ENCODE data around the gene ACAA1. TPM values are rescaled to one million over a fixed set of nuclear protein-coding genes. Genes with fewer than 3 reads are reported as not detected.

Gene ACAA1
- polyA plus RNA-seq, 1 of the 3 experiments (the other 2 are of a cell fraction) = 86.4 TPM

DNA sequence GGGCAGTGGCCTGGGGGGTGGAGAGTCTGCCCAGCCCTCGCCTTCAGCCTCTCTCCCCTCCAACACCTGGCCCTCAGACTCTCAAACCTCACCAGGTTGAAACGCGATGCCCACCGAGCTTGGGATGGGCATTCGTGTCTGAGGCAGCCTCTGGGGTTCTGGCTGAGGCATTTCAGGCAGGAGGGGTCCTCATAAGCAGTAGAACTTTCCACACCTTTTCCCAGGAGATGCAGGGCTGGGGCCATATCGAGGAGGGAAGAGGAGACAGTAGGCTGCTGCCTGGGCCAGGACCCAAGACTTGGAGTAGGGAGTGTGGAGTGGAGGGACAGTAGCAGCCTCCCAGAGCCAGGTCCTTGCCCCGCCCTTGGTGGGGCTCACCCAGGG is 24.6 kb downstream of the ACAA1 start:
- POLR2A ChIA-PET = no interaction called here
- WGBS (ENCODE audit: low lambda C conversion rate) = 61% methylated on average over 6 of the region's 7 CpGs
- Histone ChIP-seq H4K20me1 (ENCODE audit: insufficient read depth) (no peaks in the 10 kb centered on the region), H2AFZ (ENCODE audit: low read depth) (no peak overlapping the region), H3F3A (replicated peaks; ENCODE audit: insufficient read depth) (no peaks in the 10 kb centered on the region), H3K36me3 (replicated peaks in 1 of 2; ENCODE audit: control insufficient read depth in 1 of 2, insufficient read depth in 2 of 2, low read length in 1 of 2) (no peaks in the 10 kb centered on the region), H3K9ac (no peak overlapping the region), H3K79me2 (ENCODE audit: insufficient read depth) (no peaks in the 10 kb centered on the region), H3K9me3 (no peaks in the 10 kb centered on the region), H3K4me3 (ENCODE audit: low read depth in 2 of 2, low read length in 1 of 2) (no peak overlapping the region), H3K4me1 (ENCODE audit: control insufficient read depth in 1 of 2, insufficient read depth in 2 of 2, low read depth in 1 of 2, low read length in 1 of 2) (no peaks in the 10 kb centered on the region), H3K9me2 (no peaks in the 10 kb centered on the region), H3K27ac (ENCODE audit: low read depth in 2 of 2, low read length in 1 of 2) (no peak overlapping the region), H3K27me3 (ENCODE audit: insufficient read depth) (no peaks in the 10 kb centered on the region), H3K4me2 (no peak overlapping the region)
- no peak for DNase-seq
- no peak for TF ChIP-seq TCF12 (IDR thresholded peaks at IDR 0.05)
- TF ChIP-seq, protein P1, sequence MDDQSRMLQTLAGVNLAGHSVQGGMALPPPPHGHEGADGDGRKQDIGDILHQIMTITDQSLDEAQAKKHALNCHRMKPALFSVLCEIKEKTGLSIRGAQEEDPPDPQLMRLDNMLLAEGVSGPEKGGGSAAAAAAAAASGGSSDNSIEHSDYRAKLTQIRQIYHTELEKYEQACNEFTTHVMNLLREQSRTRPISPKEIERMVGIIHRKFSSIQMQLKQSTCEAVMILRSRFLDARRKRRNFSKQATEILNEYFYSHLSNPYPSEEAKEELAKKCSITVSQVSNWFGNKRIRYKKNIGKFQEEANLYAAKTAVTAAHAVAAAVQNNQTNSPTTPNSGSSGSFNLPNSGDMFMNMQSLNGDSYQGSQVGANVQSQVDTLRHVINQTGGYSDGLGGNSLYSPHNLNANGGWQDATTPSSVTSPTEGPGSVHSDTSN (IDR thresholded peaks at IDR 0.05) = no peak
- TF ChIP-seq POLR2AphosphoS5 (IDR thresholded peaks at IDR 0.05; ENCODE audit: low read depth, low read length) = no peak
- no peak for TF ChIP-seq EP300 (IDR thresholded peaks at IDR 0.05; ENCODE audit: borderline replicate concordance in 1 of 2, low read depth in 1 of 2, low read length in 1 of 2)
- no peak for TF ChIP-seq ELF1 (IDR thresholded peaks at IDR 0.05)
- TF ChIP-seq, protein P2, sequence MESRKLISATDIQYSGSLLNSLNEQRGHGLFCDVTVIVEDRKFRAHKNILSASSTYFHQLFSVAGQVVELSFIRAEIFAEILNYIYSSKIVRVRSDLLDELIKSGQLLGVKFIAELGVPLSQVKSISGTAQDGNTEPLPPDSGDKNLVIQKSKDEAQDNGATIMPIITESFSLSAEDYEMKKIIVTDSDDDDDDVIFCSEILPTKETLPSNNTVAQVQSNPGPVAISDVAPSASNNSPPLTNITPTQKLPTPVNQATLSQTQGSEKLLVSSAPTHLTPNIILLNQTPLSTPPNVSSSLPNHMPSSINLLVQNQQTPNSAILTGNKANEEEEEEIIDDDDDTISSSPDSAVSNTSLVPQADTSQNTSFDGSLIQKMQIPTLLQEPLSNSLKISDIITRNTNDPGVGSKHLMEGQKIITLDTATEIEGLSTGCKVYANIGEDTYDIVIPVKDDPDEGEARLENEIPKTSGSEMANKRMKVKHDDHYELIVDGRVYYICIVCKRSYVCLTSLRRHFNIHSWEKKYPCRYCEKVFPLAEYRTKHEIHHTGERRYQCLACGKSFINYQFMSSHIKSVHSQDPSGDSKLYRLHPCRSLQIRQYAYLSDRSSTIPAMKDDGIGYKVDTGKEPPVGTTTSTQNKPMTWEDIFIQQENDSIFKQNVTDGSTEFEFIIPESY (IDR thresholded peaks at IDR 0.05; ENCODE audit: borderline replicate concordance, low read depth) = no peak
- CTCF ChIA-PET = interaction anchor here (1.2 kb wide), 1 partner anchor 232 kb away, joined by 4 read pairs; no protein-coding TSS in a partner anchor

DNA sequence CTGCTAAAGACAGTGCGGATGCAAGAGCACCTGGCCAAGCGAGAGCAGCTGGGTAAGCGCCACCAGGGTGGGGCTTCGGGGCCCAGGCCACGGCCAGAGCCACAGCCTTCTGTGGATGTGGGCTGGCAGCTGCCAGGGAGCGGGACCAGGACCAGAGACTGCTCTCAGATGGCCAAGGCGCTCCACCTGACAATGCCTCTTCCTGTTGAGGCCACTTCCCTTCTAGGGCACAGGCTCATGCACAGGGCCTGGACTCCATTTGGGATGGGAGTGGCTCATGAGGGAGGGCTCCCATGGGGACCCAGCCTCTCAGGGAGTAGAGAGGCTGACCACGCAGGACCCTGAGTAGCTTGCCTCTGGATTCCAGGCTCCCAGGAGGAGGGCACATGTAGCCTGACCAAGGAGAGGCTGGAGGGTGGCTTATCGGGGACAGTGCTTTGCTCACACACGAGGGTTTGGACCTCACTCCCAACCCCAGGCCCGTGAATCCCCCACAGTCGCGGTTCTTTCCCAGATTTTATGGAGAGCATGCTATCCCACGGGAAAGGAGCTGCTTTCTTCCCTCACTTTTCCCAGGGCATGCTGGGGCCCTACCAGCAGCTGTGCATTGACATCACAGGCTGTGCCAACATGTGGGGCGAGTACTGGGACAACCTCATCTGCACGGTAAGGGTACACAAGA is 25.1 kb downstream of the ACAA1 start:
- ChIA-PET CTCF (interaction anchor here (1.2 to 1.6 kb wide), 2 partner anchors 9 to 232 kb away, joined by 4 to 5 read pairs; no protein-coding TSS in a partner anchor), POLR2A (no interaction called here)
- no peak overlapping the region for H3K27ac ChIP-seq (ENCODE audit: low read depth in 2 of 2, low read length in 1 of 2)
- H3K27me3 ChIP-seq (ENCODE audit: insufficient read depth) = no peaks in the 10 kb centered on the region
- H3K9me3 ChIP-seq = no peaks in the 10 kb centered on the region
- H3K79me2 ChIP-seq (ENCODE audit: insufficient read depth) = no peaks in the 10 kb centered on the region
- H3K4me1 ChIP-seq (ENCODE audit: control insufficient read depth in 1 of 2, insufficient read depth in 2 of 2, low read depth in 1 of 2, low read length in 1 of 2) = no peaks in the 10 kb centered on the region
- H3F3A ChIP-seq (replicated peaks; ENCODE audit: insufficient read depth) = no peaks in the 10 kb centered on the region
- no peak for DNase-seq
- no peaks in the 10 kb centered on the region for H3K9me2 ChIP-seq
- no peak overlapping the region for H2AFZ ChIP-seq (ENCODE audit: low read depth)
- no peaks in the 10 kb centered on the region for H3K36me3 ChIP-seq (replicated peaks in 1 of 2; ENCODE audit: control insufficient read depth in 1 of 2, insufficient read depth in 2 of 2, low read length in 1 of 2)
- 69% methylated on average over 9 of the region's 16 CpGs for WGBS (ENCODE audit: low lambda C conversion rate)
- H3K9ac ChIP-seq = no peak overlapping the region
- H3K4me3 ChIP-seq (ENCODE audit: low read depth in 2 of 2, low read length in 1 of 2) = no peak overlapping the region
- H4K20me1 ChIP-seq (ENCODE audit: insufficient read depth) = no peaks in the 10 kb centered on the region
- H3K4me2 ChIP-seq = no peak overlapping the region
- TF ChIP-seq NFIC (IDR thresholded peaks at IDR 0.05; ENCODE audit: borderline replicate concordance) (no peak), RXRA (IDR thresholded peaks at IDR 0.05; ENCODE audit: borderline replicate concordance, low read depth) (no peak), NRF1 (IDR thresholded peaks at IDR 0.05; ENCODE audit: low read depth, low read length) (no peak), JUND (IDR thresholded peaks at IDR 0.05) (no peak), MXI1 (IDR thresholded peaks at IDR 0.05; ENCODE audit: low read depth, low read length) (no peak), TCF12 (IDR thresholded peaks at IDR 0.05) (no peak), EZH2phosphoT487 (IDR thresholded peaks at IDR 0.05; ENCODE audit: borderline replicate concordance, low read depth) (no peak), FOXJ3 (CRISPR knock-in tag; IDR thresholded peaks at IDR 0.05) (no peak), TAF1 (IDR thresholded peaks at IDR 0.05; ENCODE audit: borderline replicate concordance, low read depth, low read length) (no peak)
- TF ChIP-seq, protein P3, sequence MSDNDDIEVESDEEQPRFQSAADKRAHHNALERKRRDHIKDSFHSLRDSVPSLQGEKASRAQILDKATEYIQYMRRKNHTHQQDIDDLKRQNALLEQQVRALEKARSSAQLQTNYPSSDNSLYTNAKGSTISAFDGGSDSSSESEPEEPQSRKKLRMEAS (IDR thresholded peaks at IDR 0.05; ENCODE audit: low read depth) = no peak
- TF ChIP-seq, protein P4, sequence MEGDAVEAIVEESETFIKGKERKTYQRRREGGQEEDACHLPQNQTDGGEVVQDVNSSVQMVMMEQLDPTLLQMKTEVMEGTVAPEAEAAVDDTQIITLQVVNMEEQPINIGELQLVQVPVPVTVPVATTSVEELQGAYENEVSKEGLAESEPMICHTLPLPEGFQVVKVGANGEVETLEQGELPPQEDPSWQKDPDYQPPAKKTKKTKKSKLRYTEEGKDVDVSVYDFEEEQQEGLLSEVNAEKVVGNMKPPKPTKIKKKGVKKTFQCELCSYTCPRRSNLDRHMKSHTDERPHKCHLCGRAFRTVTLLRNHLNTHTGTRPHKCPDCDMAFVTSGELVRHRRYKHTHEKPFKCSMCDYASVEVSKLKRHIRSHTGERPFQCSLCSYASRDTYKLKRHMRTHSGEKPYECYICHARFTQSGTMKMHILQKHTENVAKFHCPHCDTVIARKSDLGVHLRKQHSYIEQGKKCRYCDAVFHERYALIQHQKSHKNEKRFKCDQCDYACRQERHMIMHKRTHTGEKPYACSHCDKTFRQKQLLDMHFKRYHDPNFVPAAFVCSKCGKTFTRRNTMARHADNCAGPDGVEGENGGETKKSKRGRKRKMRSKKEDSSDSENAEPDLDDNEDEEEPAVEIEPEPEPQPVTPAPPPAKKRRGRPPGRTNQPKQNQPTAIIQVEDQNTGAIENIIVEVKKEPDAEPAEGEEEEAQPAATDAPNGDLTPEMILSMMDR (IDR thresholded peaks at IDR 0.05) = no peak
- TF ChIP-seq, protein P5, sequence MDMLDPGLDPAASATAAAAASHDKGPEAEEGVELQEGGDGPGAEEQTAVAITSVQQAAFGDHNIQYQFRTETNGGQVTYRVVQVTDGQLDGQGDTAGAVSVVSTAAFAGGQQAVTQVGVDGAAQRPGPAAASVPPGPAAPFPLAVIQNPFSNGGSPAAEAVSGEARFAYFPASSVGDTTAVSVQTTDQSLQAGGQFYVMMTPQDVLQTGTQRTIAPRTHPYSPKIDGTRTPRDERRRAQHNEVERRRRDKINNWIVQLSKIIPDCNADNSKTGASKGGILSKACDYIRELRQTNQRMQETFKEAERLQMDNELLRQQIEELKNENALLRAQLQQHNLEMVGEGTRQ (IDR thresholded peaks at IDR 0.05; ENCODE audit: borderline replicate concordance, low read depth, low read length) = no peak
- TF ChIP-seq, protein P6, sequence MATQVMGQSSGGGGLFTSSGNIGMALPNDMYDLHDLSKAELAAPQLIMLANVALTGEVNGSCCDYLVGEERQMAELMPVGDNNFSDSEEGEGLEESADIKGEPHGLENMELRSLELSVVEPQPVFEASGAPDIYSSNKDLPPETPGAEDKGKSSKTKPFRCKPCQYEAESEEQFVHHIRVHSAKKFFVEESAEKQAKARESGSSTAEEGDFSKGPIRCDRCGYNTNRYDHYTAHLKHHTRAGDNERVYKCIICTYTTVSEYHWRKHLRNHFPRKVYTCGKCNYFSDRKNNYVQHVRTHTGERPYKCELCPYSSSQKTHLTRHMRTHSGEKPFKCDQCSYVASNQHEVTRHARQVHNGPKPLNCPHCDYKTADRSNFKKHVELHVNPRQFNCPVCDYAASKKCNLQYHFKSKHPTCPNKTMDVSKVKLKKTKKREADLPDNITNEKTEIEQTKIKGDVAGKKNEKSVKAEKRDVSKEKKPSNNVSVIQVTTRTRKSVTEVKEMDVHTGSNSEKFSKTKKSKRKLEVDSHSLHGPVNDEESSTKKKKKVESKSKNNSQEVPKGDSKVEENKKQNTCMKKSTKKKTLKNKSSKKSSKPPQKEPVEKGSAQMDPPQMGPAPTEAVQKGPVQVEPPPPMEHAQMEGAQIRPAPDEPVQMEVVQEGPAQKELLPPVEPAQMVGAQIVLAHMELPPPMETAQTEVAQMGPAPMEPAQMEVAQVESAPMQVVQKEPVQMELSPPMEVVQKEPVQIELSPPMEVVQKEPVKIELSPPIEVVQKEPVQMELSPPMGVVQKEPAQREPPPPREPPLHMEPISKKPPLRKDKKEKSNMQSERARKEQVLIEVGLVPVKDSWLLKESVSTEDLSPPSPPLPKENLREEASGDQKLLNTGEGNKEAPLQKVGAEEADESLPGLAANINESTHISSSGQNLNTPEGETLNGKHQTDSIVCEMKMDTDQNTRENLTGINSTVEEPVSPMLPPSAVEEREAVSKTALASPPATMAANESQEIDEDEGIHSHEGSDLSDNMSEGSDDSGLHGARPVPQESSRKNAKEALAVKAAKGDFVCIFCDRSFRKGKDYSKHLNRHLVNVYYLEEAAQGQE (IDR thresholded peaks at IDR 0.05; ENCODE audit: low read depth, low read length) = no peak
